Astrocyte (in vitro differentiated cells and primary cell): Measurements from ENCODE around the gene PIK3IP1. TPM values are rescaled to one million over a fixed set of nuclear protein-coding genes. Genes with fewer than 3 reads are reported as not detected.
A peak's percentile ranks its signal among the peaks of the same experiment; 100 is the strongest.

ENCODE experiments used
- DNase-seq: peaks from one replicate; pipeline ENCODE4 v3.0.0-alpha.2; 2010; ENCODE audit warnings: low read depth
- FAIRE-seq: peaks from 2 replicates; lab custom pipeline; 2011; peaks lifted over from hg19 to GRCh38; lab: Jason Lieb, UNC
- H2AFZ ChIP-seq: 2 replicates; pipeline ENCODE4 v1.6.0; 2012; ENCODE audit warnings: low read depth, low read length, inconsistent platforms
- H3K27ac ChIP-seq: 2 replicates; pipeline ENCODE4 v1.5.1; 2011; ENCODE audit warnings: low read depth, low read length, inconsistent platforms
- H3K27me3 ChIP-seq: 2 replicates; pipeline ENCODE4 v1.6.0; 2011; ENCODE audit warnings: low read length, inconsistent platforms; ENCODE audit not compliant: insufficient read depth
- H3K36me3 ChIP-seq: 2 replicates; pipeline ENCODE4 v1.5.1; 2011; ENCODE audit warnings: low read length, inconsistent platforms; ENCODE audit not compliant: insufficient read depth
- H3K4me1 ChIP-seq: 2 replicates; pipeline ENCODE4 v1.5.1; 2011; ENCODE audit warnings: low read length, inconsistent platforms; ENCODE audit not compliant: insufficient read depth
- H3K4me2 ChIP-seq: 2 replicates; pipeline ENCODE4 v1.6.0; 2012; ENCODE audit warnings: low read length, inconsistent platforms
- H3K4me3 ChIP-seq: 2 replicates; pipeline ENCODE4 v1.5.1; 2011; ENCODE audit warnings: low read depth, mild to moderate bottlenecking, low read length, inconsistent platforms; ENCODE audit not compliant: insufficient read depth
- H3K79me2 ChIP-seq: 2 replicates; pipeline ENCODE4 v1.6.0; 2012; ENCODE audit warnings: mild to moderate bottlenecking, low read length, inconsistent platforms; ENCODE audit not compliant: insufficient read depth
- H3K9ac ChIP-seq: 2 replicates; pipeline ENCODE4 v1.6.0; 2012; ENCODE audit warnings: mild to moderate bottlenecking, low read length, inconsistent platforms
- H3K9me3 ChIP-seq: 2 replicates; pipeline ENCODE4 v1.5.1; 2012; ENCODE audit warnings: low read depth, mild to moderate bottlenecking, low read length, inconsistent platforms; ENCODE audit not compliant: insufficient read depth
- H4K20me1 ChIP-seq: 2 replicates; pipeline ENCODE4 v1.6.0; 2012; ENCODE audit warnings: low read length, inconsistent platforms; ENCODE audit not compliant: insufficient read depth
- H3K27ac Mint-ChIP-seq: one replicate; pipeline ENCODE4 v1.8.0; 2021; ENCODE audit warnings: mild to moderate bottlenecking, mixed read lengths; ENCODE audit not compliant: unreplicated experiment
- H3K27me3 Mint-ChIP-seq: one replicate; pipeline ENCODE4 v1.8.0; 2021; ENCODE audit warnings: low read depth, mixed read lengths; ENCODE audit not compliant: unreplicated experiment
- H3K36me3 Mint-ChIP-seq: one replicate; pipeline ENCODE4 v1.8.0; 2021; ENCODE audit warnings: low read depth, mixed read lengths; ENCODE audit not compliant: unreplicated experiment
- H3K4me1 Mint-ChIP-seq: one replicate; pipeline ENCODE4 v1.8.0; 2021; ENCODE audit warnings: low read depth, mixed read lengths; ENCODE audit not compliant: unreplicated experiment
- H3K4me3 Mint-ChIP-seq: one replicate; pipeline ENCODE4 v1.8.0; 2021; ENCODE audit warnings: mild to moderate bottlenecking, moderate library complexity, mixed read lengths; ENCODE audit not compliant: unreplicated experiment
- H3K9me3 Mint-ChIP-seq: one replicate; pipeline ENCODE4 v1.8.0; 2021; ENCODE audit warnings: mild to moderate bottlenecking, mixed read lengths; ENCODE audit not compliant: unreplicated experiment
- EZH2 ChIP-seq: IDR thresholded peaks from 2 replicates; pipeline ENCODE4 v1.6.1; 2012; ENCODE audit warnings: mild to moderate bottlenecking, low read length, inconsistent platforms; ENCODE audit not compliant: insufficient read depth
- total RNA-seq: library from RNA; stranded (reverse); gene quantifications from 2 replicates; pipeline ENCODE4 v1.2.1, GENCODE V29; 2021
- TF ChIP-seq, protein P1 (sequence below): IDR thresholded peaks from 2 replicates; pipeline ENCODE4 v1.5.1; 2011; ENCODE audit warnings: low read depth, mild to moderate bottlenecking, inconsistent platforms, low read length, moderate library complexity; ENCODE audit not compliant: insufficient read depth

PIK3IP1 gene
- total RNA-seq, 1 donor from 2014 or later: 21.4 TPM

DNA sequence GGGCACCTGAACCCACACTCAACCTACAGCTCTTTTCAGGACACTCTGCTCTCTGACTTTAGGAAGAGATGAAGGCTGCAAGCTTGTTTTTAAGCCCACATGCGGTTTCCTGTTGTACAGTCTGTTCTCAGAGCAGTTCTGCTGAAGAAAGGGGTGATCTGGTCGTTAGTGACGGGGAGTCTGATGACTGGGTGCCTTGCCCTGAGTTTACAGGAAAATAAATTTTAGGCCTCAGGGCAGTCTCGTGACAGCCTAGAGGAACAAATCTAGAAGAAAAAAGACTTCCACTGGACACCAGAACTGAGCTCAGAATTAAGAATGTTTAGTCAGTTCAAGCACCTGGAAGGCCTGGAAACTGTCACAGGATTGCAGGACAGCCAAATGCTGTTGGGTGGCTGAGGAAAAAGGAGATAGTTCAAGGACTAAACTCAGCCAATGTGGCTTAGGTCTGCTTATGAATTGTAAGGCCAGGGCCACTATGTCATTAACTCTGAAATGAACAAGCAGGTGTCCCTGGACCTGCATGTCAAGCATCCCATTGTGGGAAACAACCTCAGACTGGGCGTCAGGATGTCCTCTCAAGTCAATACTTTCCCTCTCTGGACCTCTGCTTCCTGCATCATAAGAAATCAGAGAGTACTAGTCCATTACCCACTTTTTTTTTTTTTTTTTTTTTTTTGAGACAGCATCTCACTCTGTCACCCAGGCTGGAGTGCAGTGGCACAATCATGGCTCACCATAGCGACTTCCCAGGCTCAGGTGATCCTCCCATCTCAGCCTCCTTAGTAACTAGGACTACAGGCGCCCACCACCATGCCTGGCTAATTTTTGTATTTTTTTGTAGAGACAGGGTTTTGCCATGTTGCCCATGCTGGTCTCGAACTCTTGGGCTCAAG is 5.7 kb downstream of the PIK3IP1 start:
- no peaks in the 10 kb centered on the region for H3K9me3 ChIP-seq
- H3K36me3 ChIP-seq: peaks cover 4% of the 10 kb centered on the region
- no peak overlapping the region for H2AFZ ChIP-seq
- H3K27me3 ChIP-seq: peaks cover 5% of the 10 kb centered on the region
- Mint-ChIP-seq H3K9me3 (no peaks in the 10 kb centered on the region), H3K27ac (peak overlapping the region; percentile 3), H3K27me3 (no peaks in the 10 kb centered on the region), H3K4me1 (peaks cover 5% of the 10 kb centered on the region), H3K4me3 (no peak overlapping the region), H3K36me3 (peaks cover 22% of the 10 kb centered on the region)
- DNase-seq (no peak), FAIRE-seq (no peak)
- H3K9ac ChIP-seq: no peak overlapping the region
- H3K4me3 ChIP-seq: no peak overlapping the region
- H3K27ac ChIP-seq: no peak overlapping the region
- H4K20me1 ChIP-seq: peaks cover 5% of the 10 kb centered on the region
- H3K4me1 ChIP-seq: peaks cover 6% of the 10 kb centered on the region
- H3K4me2 ChIP-seq: no peak overlapping the region
- no peaks in the 10 kb centered on the region for H3K79me2 ChIP-seq
- TF ChIP-seq, protein P1, sequence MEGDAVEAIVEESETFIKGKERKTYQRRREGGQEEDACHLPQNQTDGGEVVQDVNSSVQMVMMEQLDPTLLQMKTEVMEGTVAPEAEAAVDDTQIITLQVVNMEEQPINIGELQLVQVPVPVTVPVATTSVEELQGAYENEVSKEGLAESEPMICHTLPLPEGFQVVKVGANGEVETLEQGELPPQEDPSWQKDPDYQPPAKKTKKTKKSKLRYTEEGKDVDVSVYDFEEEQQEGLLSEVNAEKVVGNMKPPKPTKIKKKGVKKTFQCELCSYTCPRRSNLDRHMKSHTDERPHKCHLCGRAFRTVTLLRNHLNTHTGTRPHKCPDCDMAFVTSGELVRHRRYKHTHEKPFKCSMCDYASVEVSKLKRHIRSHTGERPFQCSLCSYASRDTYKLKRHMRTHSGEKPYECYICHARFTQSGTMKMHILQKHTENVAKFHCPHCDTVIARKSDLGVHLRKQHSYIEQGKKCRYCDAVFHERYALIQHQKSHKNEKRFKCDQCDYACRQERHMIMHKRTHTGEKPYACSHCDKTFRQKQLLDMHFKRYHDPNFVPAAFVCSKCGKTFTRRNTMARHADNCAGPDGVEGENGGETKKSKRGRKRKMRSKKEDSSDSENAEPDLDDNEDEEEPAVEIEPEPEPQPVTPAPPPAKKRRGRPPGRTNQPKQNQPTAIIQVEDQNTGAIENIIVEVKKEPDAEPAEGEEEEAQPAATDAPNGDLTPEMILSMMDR: no peak
- no peak for TF ChIP-seq EZH2

DNA sequence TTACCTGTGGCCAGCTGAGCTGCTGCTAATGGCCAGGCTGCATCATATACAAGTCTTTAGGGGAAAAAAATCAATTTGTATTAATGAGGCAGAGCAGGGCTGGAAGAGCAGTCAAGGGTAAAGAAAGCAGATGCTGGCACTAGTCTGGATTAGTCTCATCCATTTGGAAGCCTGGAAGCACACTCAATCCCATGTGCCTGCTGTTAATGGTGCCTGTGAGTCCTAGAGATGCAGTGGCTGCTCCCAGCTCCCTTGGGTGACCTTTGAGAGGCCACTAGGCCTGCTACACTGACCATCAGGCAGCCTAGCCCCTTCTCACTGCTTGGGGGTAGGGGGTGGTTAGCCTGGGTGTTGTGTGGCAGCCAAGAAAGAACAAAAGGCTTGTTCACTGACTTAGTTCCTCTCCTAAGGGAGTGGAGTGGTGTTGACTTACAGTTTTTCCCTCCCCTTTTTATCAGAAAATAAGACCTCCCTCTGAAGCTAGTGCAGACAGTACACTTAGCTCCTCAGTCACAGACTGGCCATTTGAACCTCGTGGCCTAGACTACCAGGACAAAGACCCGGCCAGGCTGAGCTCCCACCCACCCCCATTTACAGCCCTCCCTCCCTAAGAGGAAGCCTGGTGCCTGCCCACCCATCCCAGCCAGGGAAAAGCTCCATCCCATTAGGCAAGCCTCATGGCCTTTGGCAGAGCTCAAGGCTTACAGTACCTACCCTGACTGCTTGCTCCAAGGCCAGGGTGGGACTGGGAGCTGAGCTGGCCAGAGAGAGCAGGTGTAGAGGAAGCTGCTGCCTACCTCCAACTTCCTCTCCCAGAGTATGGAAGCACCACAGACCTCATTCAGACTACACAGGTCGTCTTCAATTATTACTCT is 7.8 kb downstream of the PIK3IP1 start:
- no peak overlapping the region for H2AFZ ChIP-seq
- H3K9ac ChIP-seq: no peak overlapping the region
- H4K20me1 ChIP-seq: peaks cover 16% of the 10 kb centered on the region
- no peak overlapping the region for H3K4me2 ChIP-seq
- H3K4me1 ChIP-seq: no peaks in the 10 kb centered on the region
- no peak for TF ChIP-seq EZH2
- no peak for FAIRE-seq
- H3K27ac ChIP-seq: no peak overlapping the region
- peaks cover 5% of the 10 kb centered on the region for H3K27me3 ChIP-seq
- no peak overlapping the region for H3K4me3 Mint-ChIP-seq
- peaks cover 10% of the 10 kb centered on the region for H3K36me3 ChIP-seq
- peaks cover 22% of the 10 kb centered on the region for H3K36me3 Mint-ChIP-seq
- H3K27me3 Mint-ChIP-seq: no peaks in the 10 kb centered on the region
- peaks cover 2% of the 10 kb centered on the region for H3K4me1 Mint-ChIP-seq
- H3K9me3 Mint-ChIP-seq: no peaks in the 10 kb centered on the region
- no peaks in the 10 kb centered on the region for H3K9me3 ChIP-seq
- H3K79me2 ChIP-seq: no peaks in the 10 kb centered on the region
- no peak overlapping the region for H3K4me3 ChIP-seq
- DNase-seq: no peak
- H3K27ac Mint-ChIP-seq: no peak overlapping the region

DNA sequence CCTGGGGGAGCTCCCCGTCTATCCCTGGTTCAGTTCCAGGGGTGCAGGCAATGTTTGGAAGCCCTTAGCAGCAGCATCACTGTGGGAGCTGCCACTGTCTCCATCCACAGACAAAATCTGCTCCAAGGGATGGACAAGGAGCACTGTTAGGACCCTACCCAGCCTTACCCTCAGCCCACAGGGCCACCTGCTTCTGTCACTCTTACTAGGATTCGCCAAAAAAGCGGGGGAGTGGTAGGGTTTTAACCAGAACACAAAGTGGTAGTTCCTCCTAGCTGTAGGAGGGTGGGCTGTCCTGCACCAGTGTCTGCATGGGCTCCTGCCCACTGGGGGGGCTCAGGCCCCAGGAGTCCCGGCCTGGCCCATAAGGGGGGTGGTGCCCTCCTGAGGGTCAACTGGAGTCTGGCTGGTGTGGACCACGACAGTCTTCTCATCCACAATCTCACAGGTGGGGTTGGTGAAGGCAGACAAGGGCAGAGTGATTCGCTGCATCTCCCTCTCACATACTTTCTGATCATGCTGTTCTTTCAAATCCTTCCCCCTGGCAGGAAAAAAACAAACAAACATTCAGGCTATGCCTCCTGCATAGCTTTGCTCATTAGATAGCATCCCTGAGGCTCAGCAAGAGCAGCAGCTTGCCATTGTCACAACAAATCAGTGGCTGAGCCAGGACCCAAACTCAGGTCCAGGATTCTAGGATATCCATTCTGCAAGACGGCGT is 9.4 kb downstream of the PIK3IP1 start:
- DNase-seq (no peak), FAIRE-seq (no peak)
- peaks cover 26% of the 10 kb centered on the region for H4K20me1 ChIP-seq
- Mint-ChIP-seq H3K27me3 (no peaks in the 10 kb centered on the region), H3K36me3 (peaks cover 27% of the 10 kb centered on the region), H3K27ac (no peak overlapping the region), H3K9me3 (no peaks in the 10 kb centered on the region), H3K4me3 (no peak overlapping the region), H3K4me1 (peaks cover 2% of the 10 kb centered on the region)
- H3K27me3 ChIP-seq: no peaks in the 10 kb centered on the region
- H3K4me1 ChIP-seq: no peaks in the 10 kb centered on the region
- no peak overlapping the region for H3K27ac ChIP-seq
- no peak overlapping the region for H3K4me2 ChIP-seq
- TF ChIP-seq, protein P1: no peak
- TF ChIP-seq EZH2: no peak
- H3K4me3 ChIP-seq: no peak overlapping the region
- no peak overlapping the region for H2AFZ ChIP-seq
- peaks cover 16% of the 10 kb centered on the region for H3K36me3 ChIP-seq
- no peak overlapping the region for H3K9ac ChIP-seq
- no peaks in the 10 kb centered on the region for H3K9me3 ChIP-seq
- no peaks in the 10 kb centered on the region for H3K79me2 ChIP-seq
